AG08395 (cell line): ENCODE results near the gene TBCB.

Experiments used
- DNase-seq: peaks from one replicate; pipeline ENCODE4 v3.0.0; 2012; ENCODE audit warnings: mixed read lengths, low spot score

Gene TBCB

DNA sequence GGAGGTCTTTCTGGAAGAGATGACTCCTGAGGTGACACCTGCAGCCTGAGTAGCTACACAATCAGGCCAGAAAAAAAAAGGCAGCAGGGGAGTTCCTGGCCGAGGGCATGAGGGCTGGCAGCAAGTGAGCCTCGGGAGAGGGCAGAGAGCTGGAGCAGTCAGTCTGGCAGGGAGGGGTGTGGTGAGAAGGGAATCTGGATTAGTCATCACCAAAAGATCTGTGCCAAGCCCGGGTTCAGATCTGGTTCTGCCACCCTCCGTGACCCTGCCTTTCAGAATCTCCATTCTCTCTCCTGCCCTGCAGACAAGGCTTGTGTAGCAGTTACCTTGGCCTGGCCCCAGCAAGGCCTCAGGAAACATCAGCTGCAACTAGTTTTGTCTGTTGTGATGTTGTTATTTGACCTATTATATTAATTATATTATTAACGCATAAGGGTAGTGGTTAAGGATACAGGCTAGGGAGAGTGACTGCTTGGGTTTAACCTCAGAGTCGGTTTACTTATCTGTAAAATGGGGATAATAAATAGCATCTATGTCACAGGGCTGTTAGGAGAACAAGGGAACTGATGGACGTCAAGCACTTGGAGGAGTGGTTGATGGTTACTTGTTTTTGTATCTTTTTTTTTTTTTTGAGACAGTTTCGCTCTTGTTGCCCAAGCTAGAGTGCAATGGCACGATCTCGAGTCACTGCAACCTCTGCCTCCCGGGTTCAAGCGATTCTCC is 21.9 kb downstream of the TBCB start:
- DNase-seq: peak; percentile 81

DNA sequence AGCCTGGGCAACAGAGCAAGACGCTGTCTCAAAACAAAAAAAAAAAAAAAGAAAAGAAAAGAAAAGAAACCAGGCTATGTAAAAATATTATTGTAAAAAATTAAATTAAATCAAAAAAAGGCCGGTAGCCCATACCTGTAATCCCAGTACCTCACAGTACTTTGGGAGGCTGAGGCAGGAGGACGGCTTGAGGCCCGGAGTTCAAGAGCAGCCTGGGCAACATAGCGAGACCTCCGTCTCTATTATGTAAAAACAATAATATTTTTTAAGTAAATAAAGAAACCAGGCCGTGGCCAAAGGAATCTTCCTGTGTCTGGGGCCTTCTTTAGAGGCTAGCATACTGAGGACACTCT is 23.8 kb downstream of the TBCB start:
- DNase-seq: no peak

- DNase-seq: peak; percentile 99
Measured at GRCh38 chr19:36139473-36140303, 24.4 kb downstream of the TBCB start, which contains the start of gene CAPNS1. CAPNS1 (plus strand) TSS chr19:36140066; CDS start chr19:36141012, 946 bp downstream.

DNA sequence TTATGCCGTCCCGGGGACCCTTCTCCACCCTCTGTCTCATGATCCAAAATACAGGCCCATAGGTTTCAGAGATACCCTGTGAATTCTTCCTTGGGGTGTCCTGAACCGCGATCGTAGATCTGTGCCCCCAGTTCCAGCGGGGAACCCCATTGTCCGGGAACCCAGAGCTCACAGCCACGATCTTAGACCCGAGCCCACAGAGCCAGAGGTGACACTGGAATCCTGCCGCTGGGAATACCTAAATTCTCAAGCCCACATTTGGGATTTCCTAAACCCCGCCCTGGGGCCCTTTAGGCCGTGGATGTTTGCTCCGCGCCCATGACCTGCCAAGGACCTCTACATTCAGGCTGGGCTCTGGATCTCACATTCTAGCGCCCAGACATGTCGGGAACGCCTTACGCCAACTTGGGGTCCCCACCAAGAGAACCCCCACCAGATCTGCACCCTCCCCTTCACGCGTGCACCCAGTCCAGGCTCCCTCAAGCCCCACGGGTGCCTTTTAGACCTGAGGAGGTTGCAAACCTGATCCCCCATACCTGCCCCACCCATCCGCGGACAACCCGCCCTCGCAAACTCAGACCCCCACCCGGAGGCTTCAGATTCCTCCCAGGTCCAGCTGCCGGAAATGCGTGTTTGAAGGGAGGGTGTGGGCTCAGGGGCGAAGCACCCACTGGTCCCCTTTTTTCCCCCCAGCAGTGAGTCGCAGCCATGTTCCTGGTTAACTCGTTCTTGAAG is 25.2 kb downstream of the TBCB start:
- DNase-seq: peak; percentile 40

DNA sequence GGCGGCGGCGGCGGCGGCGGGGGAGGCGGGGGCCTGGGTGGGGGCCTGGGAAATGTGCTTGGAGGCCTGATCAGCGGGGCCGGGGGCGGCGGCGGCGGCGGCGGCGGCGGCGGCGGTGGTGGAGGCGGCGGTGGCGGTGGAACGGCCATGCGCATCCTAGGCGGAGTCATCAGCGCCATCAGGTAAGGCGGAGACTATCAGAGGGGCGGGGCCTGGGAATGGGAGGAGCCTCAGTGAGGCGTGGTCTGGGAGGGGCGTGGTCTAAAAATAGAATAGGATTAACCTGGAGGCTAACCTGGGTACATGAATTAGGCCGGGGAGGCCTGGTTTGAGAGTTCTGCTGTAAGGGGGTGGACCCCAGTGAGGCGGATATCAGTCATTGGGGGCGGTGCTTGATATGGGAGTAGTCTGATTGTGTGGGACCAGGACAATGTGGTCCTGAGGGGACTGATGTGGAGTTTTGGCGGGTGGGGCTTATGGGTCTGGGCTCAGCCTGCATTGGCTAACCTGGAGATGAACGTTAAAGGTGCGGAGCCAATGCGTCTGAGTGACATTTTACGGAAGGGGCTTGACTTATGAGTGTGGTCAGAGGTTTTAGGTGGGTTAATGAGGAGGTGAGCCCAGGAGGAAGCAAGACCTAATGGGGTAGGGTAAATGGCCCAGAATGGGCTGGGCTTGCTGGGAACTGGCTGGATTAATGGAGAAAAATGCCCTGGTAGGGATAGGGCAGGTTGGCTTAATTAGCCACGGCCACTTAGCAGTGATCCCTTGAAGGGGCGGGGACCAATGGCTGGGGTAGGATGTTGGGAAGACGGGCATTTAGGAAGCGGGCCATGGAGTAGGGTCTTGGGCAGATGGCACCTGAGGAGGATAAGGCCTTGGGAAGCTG is 26.0 kb downstream of the TBCB start:
- peak; percentile 96 for DNase-seq

DNA sequence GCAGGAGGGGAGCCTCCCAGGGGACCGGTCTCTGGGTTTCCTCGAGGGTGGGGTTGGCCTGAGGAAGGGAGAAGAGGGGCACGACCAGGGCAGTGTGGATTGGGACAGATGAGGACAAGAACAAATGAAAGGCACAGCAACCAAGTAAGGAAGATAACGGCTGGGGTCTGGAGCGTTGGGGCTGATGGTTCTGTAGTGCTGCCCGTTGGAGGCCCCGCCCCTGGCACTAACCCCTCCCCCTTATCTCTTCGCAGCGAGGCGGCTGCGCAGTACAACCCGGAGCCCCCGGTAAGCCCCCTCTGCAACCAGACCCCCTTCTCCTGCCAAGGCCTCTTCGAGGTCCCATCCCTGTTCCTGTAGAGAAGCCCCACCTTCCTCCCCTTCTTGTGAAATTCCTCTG is 26.8 kb downstream of the TBCB start:
- DNase-seq: no peak

- DNase-seq: no peak
Measured at GRCh38 chr19:36142496-36142895, 27.2 kb downstream of the TBCB start.

- DNase-seq: no peak
Measured at GRCh38 chr19:36144624-36145023, 29.4 kb downstream of the TBCB start.

DNA sequence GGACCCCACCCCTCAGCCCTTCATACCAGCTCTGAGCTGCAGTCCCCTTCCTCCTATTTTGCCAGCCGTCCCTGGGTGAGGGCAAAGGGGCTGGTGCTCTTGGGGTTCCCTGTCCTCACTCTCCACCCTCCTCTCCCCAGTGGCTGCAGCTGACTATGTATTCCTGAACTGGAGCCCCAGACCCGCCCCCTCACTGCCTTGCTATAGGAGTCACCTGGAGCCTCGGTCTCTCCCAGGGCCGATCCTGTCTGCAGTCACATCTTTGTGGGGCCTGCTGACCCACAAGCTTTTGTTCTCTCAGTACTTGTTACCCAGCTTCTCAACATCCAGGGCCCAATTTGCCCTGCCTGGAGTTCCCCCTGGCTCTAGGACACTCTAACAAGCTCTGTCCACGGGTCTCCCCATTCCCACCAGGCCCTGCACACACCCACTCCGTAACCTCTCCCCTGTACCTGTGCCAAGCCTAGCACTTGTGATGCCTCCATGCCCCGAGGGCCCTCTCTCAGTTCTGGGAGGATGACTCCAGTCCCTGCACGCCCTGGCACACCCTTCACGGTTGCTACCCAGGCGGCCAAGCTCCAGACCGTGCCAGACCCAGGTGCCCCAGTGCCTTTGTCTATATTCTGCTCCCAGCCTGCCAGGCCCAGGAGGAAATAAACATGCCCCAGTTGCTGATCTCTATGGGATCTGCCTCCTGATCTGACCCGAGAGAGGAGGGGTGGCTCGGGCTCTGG is 34.6 kb downstream of the TBCB start:
- DNase-seq: no peak

DNA sequence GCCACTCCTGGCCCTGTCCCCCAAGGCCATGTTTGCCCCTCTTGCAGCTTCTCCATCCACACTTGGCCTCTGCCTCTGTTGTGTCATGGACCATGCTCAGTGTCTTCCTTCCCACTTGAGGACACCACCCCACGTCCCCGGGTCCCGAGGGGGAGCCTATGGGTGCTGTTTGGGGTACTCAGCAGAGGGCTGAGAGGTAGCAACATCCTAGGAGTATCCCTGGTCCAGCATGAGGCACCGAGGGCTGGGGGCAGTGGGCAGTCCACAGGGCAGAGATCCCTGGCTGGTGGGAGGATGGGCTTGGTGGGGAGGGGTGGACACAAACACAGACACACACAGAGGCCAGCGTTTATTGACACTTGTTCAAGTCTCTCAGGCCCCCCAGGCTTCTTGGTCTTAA is 35.3 kb downstream of the TBCB start:
- no peak for DNase-seq

- DNase-seq: peak; percentile 58
Measured at GRCh38 chr19:36151144-36152018, 36.1 kb downstream of the TBCB start.

- no peak for DNase-seq
Measured at GRCh38 chr19:36152019-36152351, 36.7 kb downstream of the TBCB start.

DNA sequence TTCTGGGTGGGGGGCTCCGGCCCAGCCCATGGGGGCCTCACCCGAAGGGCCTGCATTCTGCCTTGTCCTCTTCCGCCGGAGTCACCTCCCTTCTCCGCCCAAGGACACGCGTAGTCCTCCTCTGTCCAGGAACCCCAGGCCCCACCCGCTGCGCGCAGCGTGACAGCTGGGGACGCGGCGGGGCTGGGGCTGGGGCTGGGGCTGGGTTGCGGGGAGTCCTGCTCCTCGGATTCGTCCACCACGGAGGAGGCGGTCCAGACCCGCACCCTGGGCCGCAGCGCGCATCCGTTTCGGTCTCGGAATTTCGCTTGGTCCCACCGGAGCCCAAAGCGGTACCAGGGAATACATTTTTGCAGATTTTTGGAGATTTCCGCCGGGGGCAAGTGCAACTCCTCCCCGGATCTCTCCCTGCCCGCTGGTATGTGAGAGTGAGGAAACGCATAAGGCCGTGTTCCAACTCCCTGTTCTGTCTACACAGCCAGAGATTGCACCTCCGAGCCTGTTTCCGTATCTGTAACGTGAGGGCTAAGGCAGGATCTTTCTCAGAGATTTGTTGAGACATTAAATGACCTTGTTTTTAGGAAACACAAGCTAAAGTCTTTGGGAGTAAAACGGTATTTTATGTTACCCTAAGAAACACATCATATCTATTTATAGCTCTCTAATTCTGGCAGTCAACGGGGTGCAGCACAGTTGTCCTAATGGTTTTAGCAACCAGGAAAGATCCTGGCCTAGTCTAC is 37.3 kb downstream of the TBCB start, which contains the start of gene COX7A1:
Gene COX7A1 (minus strand): TSS at position 96 of the 740 bp plus-strand sequence. CDS start 40 bp downstream, at position 56.
- peak; percentile 74 for DNase-seq

- no peak for DNase-seq
Measured at GRCh38 chr19:36153126-36153525, 37.9 kb downstream of the TBCB start.

GRCh38 chr19:36160821-36161596 is 45.7 kb downstream of the TBCB start:
- no peak for DNase-seq

GRCh38 chr19:36163813-36164212 is 48.5 kb downstream of the TBCB start:
- no peak for DNase-seq

DNA sequence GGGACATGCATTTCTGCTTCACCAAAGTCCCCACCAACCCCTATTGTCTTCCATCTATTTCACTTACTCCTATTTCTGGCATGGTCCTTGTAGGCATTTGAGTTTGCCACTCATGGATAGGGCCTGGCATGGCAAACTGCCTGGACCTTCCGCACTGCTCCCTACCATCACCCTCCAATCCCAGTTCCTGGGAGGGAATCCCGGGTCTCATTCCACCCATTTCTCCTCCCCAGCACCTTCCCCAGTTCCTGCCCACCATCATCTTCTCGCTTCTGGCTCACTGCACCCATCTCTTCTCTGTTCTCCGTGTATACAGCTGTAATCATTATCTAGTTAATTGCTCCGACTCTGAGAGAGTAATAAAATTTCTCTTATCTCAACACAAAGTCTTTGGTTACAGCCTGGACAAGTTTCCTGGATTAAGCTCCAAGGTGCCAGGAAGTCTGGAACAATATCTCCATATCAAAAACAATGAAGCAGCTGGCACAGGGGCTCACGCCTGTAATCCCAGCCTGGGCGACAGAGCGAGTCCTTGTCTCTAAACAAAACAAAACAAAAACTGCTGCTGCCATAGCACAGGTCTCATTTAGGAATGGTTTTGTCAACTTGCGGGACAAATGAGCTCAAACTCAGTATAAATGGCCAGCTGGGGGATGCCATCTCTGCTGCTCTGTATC is 54.0 kb downstream of the TBCB start:
- no peak for DNase-seq

GRCh38 chr19:36172852-36173251 is 57.6 kb downstream of the TBCB start:
- no peak for DNase-seq
